ENCODE data around the gene PLEKHG7.

Gene PLEKHG7

GRCh38 chr12:92814584-92814983, 111.8 kb downstream of the PLEKHG7 start:
- no peak for DNase-seq

- DNase-seq, result no peak
Observed at GRCh38 chr12:92821142-92821541, 118.4 kb downstream of the PLEKHG7 start.

All from bone marrow (tissue), 2 donors.